Hepatocyte (in vitro differentiated cells): ENCODE results near the gene DPH5. TPM values are rescaled to one million over a fixed set of nuclear protein-coding genes. Genes with fewer than 3 reads are reported as not detected.

Experiments used
- DNase-seq: peaks from one replicate; pipeline ENCODE4 v3.0.0-alpha.2; 2016; ENCODE audit warnings: low spot score
- H2AFZ ChIP-seq: fragments of 200-600 bp; sonication (generic); 2 replicates; pipeline ENCODE4 v1.6.0; 2016; ENCODE audit warnings: antibody characterized with exemption, mild to moderate bottlenecking
- H3K27ac ChIP-seq: fragments of 200-600 bp; sonication (generic); 2 replicates; pipeline ENCODE4 v1.5.1; 2016; ENCODE audit warnings: mild to moderate bottlenecking
- H3K27me3 ChIP-seq: fragments of 200-600 bp; sonication (generic); 2 replicates; pipeline ENCODE4 v1.6.1; 2016
- H3K36me3 ChIP-seq: fragments of 200-600 bp; sonication (generic); replicated peaks from 2 replicates; pipeline ENCODE4 v1.5.1; 2016; ENCODE audit warnings: low read depth; ENCODE audit not compliant: insufficient read depth
- H3K4me1 ChIP-seq: fragments of 200-600 bp; sonication (generic); 2 replicates; pipeline ENCODE4 v1.5.1; 2016; ENCODE audit warnings: mild to moderate bottlenecking, moderate library complexity; ENCODE audit not compliant: insufficient read depth
- H3K4me2 ChIP-seq: fragments of 200-600 bp; sonication (generic); 2 replicates; pipeline ENCODE4 v1.6.0; 2016
- H3K4me3 ChIP-seq: fragments of 200-600 bp; sonication (generic); 2 replicates; pipeline ENCODE4 v1.5.1; 2016; ENCODE audit warnings: mild to moderate bottlenecking
- H3K79me2 ChIP-seq: fragments of 200-600 bp; sonication (generic); 2 replicates; pipeline ENCODE4 v1.6.0; 2017; ENCODE audit warnings: mild to moderate bottlenecking
- H3K9me2 ChIP-seq: fragments of 200-600 bp; sonication (generic); replicated peaks from 2 replicates; pipeline ENCODE4 v1.6.0; 2017; ENCODE audit warnings: mild to moderate bottlenecking; ENCODE audit not compliant: insufficient read depth
- H3K9me3 ChIP-seq: fragments of 200-600 bp; sonication (generic); 2 replicates; pipeline ENCODE4 v1.5.1; 2016; ENCODE audit warnings: low read depth, mild to moderate bottlenecking
- H4K20me1 ChIP-seq: fragments of 200-600 bp; sonication (generic); 2 replicates; pipeline ENCODE4 v1.6.0; 2016; ENCODE audit warnings: mild to moderate bottlenecking; ENCODE audit not compliant: insufficient read depth, poor library complexity, severe bottlenecking
- EZH2 ChIP-seq: fragments of 200-600 bp; sonication (generic); IDR thresholded peaks from 2 replicates; pipeline ENCODE4 v1.6.1; 2016; ENCODE audit warnings: antibody characterized with exemption, mild to moderate bottlenecking, borderline replicate concordance
- EZH2phosphoT487 ChIP-seq: fragments of 200-600 bp; sonication (generic); IDR thresholded peaks from one replicate; pipeline ENCODE4 v1.6.1; 2018; ENCODE audit warnings: antibody characterized with exemption, mild to moderate bottlenecking, low read depth, moderate library complexity; ENCODE audit not compliant: unreplicated experiment, severe bottlenecking
- WGBS: methylation state at CpG from one replicate; pipeline ENCODE4 v1.1.6; 2016; ENCODE audit warnings: low lambda C conversion rate; ENCODE audit errors: missing lambda C conversion rate; 5-methylcytosine and 5-hydroxymethylcytosine counted together
- polyA plus RNA-seq: library from polyadenylated mRNA; unstranded; fragments of >200 nt; fragmentation: Nextera tagmentation; extraction: Ambion mirVana; gene quantifications from 2 replicates; pipeline ENCODE4 v1.2.1, GENCODE V29; 2016
- total RNA-seq: library from RNA; depleted of rRNA; stranded (reverse); fragments of >200 nt; gene quantifications from 2 replicates; pipeline ENCODE4 v1.2.3, GENCODE V29; 2014
- TF ChIP-seq, protein P1 (sequence below): fragments of 200-600 bp; sonication (generic); IDR thresholded peaks from 2 replicates; pipeline ENCODE4 v1.5.1; 2016; ENCODE audit warnings: antibody characterized with exemption, mild to moderate bottlenecking; ENCODE audit not compliant: poor library complexity

Gene DPH5
- total and polyA plus RNA-seq, 2 experiments from 2014 or later, result 19.8 to 35.7 TPM

DNA sequence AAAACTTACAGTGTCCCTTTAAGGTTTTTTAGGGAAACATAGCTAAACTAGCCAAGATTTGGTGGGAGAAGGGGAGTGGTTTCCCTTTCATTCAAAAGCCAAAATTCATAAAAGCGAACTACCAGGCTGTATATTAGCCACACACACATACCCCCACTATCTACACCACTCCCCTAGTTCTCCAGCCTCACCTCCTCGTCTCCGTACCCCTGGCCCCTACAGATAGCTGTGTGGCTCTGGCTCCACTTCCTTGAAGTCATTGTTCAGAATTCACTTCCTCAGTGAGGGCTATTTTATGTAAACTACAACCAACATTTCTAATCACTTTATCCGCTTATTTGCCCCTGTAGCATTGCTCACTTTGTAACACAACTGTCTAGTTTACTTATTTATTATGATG, 5.3 kb upstream of the DPH5 start:
- Histone ChIP-seq H3K4me3 (no peak overlapping the region), H3K9me2 (no peaks in the 10 kb centered on the region), H3K4me2 (no peak overlapping the region), H3K36me3 (no peaks in the 10 kb centered on the region), H4K20me1 (no peaks in the 10 kb centered on the region), H3K27me3 (no peaks in the 10 kb centered on the region), H3K27ac (no peak overlapping the region), H2AFZ (no peak overlapping the region), H3K9me3 (no peaks in the 10 kb centered on the region), H3K79me2 (peaks cover 33% of the 10 kb centered on the region), H3K4me1 (peaks cover 9% of the 10 kb centered on the region)
- WGBS, result 93% methylated on average over 4 of the region's 4 CpGs
- no peak for TF ChIP-seq EZH2phosphoT487
- TF ChIP-seq, protein P1, sequence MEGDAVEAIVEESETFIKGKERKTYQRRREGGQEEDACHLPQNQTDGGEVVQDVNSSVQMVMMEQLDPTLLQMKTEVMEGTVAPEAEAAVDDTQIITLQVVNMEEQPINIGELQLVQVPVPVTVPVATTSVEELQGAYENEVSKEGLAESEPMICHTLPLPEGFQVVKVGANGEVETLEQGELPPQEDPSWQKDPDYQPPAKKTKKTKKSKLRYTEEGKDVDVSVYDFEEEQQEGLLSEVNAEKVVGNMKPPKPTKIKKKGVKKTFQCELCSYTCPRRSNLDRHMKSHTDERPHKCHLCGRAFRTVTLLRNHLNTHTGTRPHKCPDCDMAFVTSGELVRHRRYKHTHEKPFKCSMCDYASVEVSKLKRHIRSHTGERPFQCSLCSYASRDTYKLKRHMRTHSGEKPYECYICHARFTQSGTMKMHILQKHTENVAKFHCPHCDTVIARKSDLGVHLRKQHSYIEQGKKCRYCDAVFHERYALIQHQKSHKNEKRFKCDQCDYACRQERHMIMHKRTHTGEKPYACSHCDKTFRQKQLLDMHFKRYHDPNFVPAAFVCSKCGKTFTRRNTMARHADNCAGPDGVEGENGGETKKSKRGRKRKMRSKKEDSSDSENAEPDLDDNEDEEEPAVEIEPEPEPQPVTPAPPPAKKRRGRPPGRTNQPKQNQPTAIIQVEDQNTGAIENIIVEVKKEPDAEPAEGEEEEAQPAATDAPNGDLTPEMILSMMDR, result no peak
- TF ChIP-seq EZH2, result no peak
- DNase-seq, result no peak

DNA sequence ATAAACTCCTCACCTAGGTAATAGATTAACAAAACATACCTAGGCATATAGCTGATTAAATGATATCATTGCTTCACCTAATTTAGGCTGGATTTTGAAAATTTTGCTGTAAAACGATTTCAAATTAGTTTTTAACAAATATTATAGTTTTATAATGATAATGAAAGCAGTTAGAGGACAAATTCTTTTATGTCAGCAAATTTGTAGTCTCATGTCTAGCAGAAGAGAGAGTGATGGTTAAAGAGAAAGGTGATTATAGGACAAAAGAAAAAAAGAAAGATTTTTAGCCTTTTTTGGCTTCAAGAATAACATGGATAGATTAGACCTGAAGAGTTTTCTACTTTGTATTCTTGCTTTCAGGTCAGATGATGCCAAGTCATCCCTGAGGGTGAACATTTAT, 3.6 kb upstream of the DPH5 start:
- Histone ChIP-seq H2AFZ (no peak overlapping the region), H3K79me2 (peaks cover 28% of the 10 kb centered on the region), H3K27ac (no peak overlapping the region), H3K4me1 (peaks cover 12% of the 10 kb centered on the region), H3K4me2 (no peak overlapping the region), H3K27me3 (no peaks in the 10 kb centered on the region), H3K36me3 (no peaks in the 10 kb centered on the region), H3K9me2 (no peaks in the 10 kb centered on the region), H3K4me3 (no peak overlapping the region), H3K9me3 (no peaks in the 10 kb centered on the region), H4K20me1 (no peaks in the 10 kb centered on the region)
- no peak for DNase-seq
- 76% methylated on average over 1 of the region's 1 CpG for WGBS
- no peak for TF ChIP-seq EZH2
- TF ChIP-seq EZH2phosphoT487, result no peak

DNA sequence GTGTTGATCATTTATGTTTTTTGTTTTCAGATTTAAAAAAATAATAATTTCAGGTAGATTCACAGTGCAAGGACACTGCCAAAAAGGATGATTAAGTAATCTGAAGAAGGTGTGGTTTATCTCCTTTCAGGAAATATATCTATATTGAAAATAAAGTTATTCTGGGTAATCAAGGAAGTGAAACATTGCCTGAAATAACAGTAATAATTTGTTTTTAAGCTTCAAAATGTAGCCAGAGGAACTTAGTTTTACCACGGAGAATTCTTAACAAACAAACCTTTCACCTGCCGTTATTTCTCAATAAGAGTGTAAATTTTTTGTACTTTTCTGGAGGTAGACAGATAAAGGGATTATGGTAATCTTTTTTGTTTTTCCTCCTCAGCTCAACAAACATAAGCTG, 2.9 kb upstream of the DPH5 start:
- no peak overlapping the region for H3K4me3 ChIP-seq
- H3K4me2 ChIP-seq, result no peak overlapping the region
- DNase-seq, result no peak
- H3K9me3 ChIP-seq, result no peaks in the 10 kb centered on the region
- TF ChIP-seq EZH2, result no peak
- TF ChIP-seq, protein P1, result no peak
- no peak for TF ChIP-seq EZH2phosphoT487
- no peaks in the 10 kb centered on the region for H3K27me3 ChIP-seq
- H3K27ac ChIP-seq, result no peak overlapping the region
- H3K36me3 ChIP-seq, result no peaks in the 10 kb centered on the region
- H3K79me2 ChIP-seq, result peaks cover 28% of the 10 kb centered on the region
- peaks cover 12% of the 10 kb centered on the region for H3K4me1 ChIP-seq
- no peaks in the 10 kb centered on the region for H3K9me2 ChIP-seq
- 67% methylated on average over 2 of the region's 2 CpGs for WGBS
- H4K20me1 ChIP-seq, result no peaks in the 10 kb centered on the region
- no peak overlapping the region for H2AFZ ChIP-seq

DNA sequence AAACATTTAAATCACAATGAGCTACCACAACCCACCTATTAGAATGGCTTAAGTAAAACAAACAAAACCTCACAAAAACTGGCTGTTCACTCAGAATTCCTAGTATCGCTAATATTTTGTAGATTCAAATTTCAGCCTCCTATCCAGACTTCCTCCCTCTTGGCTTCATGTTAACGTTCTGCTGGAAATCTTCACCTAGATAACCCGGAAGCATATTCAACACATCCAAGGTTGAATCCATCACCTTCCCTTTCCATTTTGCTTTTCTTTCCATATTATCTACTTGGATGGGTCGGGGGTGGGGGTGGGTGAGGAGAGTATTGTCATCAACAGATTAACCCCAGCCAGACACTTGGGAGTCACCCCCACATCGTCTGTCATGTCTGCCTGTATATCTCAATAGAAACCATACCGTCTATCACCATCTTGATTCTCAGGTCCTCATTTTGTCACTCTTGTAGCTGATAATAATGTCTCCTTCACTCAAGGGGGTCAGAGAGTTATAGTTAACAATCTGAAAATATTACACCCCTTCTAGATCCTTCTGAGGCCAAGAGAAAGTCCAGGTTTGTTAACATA, 1.7 kb upstream of the DPH5 start:
- TF ChIP-seq EZH2phosphoT487, result no peak
- TF ChIP-seq, protein P1, result no peak
- TF ChIP-seq EZH2, result no peak
- Histone ChIP-seq H3K36me3 (no peaks in the 10 kb centered on the region), H3K4me2 (no peak overlapping the region), H3K27ac (no peak overlapping the region), H3K27me3 (no peaks in the 10 kb centered on the region), H3K79me2 (peaks cover 25% of the 10 kb centered on the region), H4K20me1 (no peaks in the 10 kb centered on the region), H3K9me2 (no peaks in the 10 kb centered on the region), H2AFZ (no peak overlapping the region), H3K9me3 (no peaks in the 10 kb centered on the region), H3K4me3 (no peak overlapping the region), H3K4me1 (peaks cover 12% of the 10 kb centered on the region)
- no peak for DNase-seq
- WGBS, result 89% methylated on average over 6 of the region's 6 CpGs
